ENCODE results near the gene UNC5C. TPM values are rescaled to one million over a fixed set of nuclear protein-coding genes. Genes with fewer than 3 reads are reported as not detected.

Gene UNC5C
- total RNA-seq, 1 donor from 2014 or later: 76.7 TPM

- Mint-ChIP-seq H3K4me3 (no peak overlapping the region), H3K9me3 (no peaks in the 10 kb centered on the region), H3K36me3 (peaks cover 21% of the 10 kb centered on the region), H3K27me3 (ENCODE audit: low read depth) (no peaks in the 10 kb centered on the region), H3K4me1 (peaks cover 21% of the 10 kb centered on the region), H3K27ac (no peak overlapping the region)
- TF ChIP-seq, protein P1, sequence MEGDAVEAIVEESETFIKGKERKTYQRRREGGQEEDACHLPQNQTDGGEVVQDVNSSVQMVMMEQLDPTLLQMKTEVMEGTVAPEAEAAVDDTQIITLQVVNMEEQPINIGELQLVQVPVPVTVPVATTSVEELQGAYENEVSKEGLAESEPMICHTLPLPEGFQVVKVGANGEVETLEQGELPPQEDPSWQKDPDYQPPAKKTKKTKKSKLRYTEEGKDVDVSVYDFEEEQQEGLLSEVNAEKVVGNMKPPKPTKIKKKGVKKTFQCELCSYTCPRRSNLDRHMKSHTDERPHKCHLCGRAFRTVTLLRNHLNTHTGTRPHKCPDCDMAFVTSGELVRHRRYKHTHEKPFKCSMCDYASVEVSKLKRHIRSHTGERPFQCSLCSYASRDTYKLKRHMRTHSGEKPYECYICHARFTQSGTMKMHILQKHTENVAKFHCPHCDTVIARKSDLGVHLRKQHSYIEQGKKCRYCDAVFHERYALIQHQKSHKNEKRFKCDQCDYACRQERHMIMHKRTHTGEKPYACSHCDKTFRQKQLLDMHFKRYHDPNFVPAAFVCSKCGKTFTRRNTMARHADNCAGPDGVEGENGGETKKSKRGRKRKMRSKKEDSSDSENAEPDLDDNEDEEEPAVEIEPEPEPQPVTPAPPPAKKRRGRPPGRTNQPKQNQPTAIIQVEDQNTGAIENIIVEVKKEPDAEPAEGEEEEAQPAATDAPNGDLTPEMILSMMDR (IDR thresholded peaks at IDR 0.05; ENCODE audit: unreplicated experiment): no peak
- no peak for DNase-seq (ENCODE audit: low spot score in 2 of 2, unreplicated experiment in 2 of 2)
These were observed 336.1 kb downstream of the UNC5C start for GRCh38 chr4:95212692-95213091.

DNA sequence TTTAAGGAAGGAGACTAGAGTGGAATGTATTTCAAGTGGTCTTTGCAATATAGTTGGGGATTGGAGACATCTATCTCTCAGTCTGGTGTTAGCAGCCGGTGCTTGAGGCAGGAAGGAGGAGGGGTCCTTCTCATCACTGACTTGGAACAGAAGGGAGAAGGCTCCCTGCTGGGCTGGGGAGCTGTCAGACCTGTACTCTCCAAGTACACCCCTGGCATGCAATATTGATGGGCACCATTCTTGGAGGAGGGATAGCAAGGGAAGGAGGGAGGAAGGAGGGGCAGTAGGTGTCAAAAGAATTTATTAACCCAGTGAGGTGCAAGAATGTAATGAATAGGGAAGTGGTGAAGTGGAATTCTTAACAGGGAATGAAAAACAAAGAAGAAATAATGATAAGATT is 338.8 kb downstream of the UNC5C start:
- no peak overlapping the region for H3K4me3 Mint-ChIP-seq
- no peaks in the 10 kb centered on the region for H3K27me3 Mint-ChIP-seq (ENCODE audit: low read depth)
- TF ChIP-seq, protein P1 (IDR thresholded peaks at IDR 0.05; ENCODE audit: unreplicated experiment): no peak
- no peaks in the 10 kb centered on the region for H3K9me3 Mint-ChIP-seq
- H3K27ac Mint-ChIP-seq: no peak overlapping the region
- H3K36me3 Mint-ChIP-seq: peaks cover 14% of the 10 kb centered on the region
- H3K4me1 Mint-ChIP-seq: peaks cover 26% of the 10 kb centered on the region
- no peak for DNase-seq (ENCODE audit: low spot score in 2 of 2, unreplicated experiment in 2 of 2)

- TF ChIP-seq, protein P1 (IDR thresholded peaks at IDR 0.05; ENCODE audit: unreplicated experiment): no peak
- Mint-ChIP-seq H3K9me3 (no peaks in the 10 kb centered on the region), H3K4me3 (no peak overlapping the region), H3K36me3 (peaks cover 31% of the 10 kb centered on the region), H3K27me3 (ENCODE audit: low read depth) (no peaks in the 10 kb centered on the region), H3K27ac (no peak overlapping the region), H3K4me1 (peaks cover 12% of the 10 kb centered on the region)
- DNase-seq (ENCODE audit: low spot score in 2 of 2, unreplicated experiment in 2 of 2): no peak
These were observed 343.9 kb downstream of the UNC5C start for GRCh38 chr4:95204873-95205272.

GRCh38 chr4:95204267-95204844 is 344.4 kb downstream of the UNC5C start:
- TF ChIP-seq, protein P1 (IDR thresholded peaks at IDR 0.05; ENCODE audit: unreplicated experiment): no peak
- no peak overlapping the region for H3K27ac Mint-ChIP-seq
- peaks cover 28% of the 10 kb centered on the region for H3K36me3 Mint-ChIP-seq
- peaks cover 8% of the 10 kb centered on the region for H3K4me1 Mint-ChIP-seq
- DNase-seq (ENCODE audit: low spot score in 2 of 2, unreplicated experiment in 2 of 2): no peak
- no peaks in the 10 kb centered on the region for H3K27me3 Mint-ChIP-seq (ENCODE audit: low read depth)
- no peak overlapping the region for H3K4me3 Mint-ChIP-seq
- no peaks in the 10 kb centered on the region for H3K9me3 Mint-ChIP-seq

- no peak overlapping the region for H3K27ac Mint-ChIP-seq
- TF ChIP-seq, protein P1 (IDR thresholded peaks at IDR 0.05; ENCODE audit: unreplicated experiment): no peak
- no peaks in the 10 kb centered on the region for H3K27me3 Mint-ChIP-seq (ENCODE audit: low read depth)
- DNase-seq (ENCODE audit: low spot score in 2 of 2, unreplicated experiment in 2 of 2): no peak
- peaks cover 2% of the 10 kb centered on the region for H3K4me1 Mint-ChIP-seq
- no peak overlapping the region for H3K4me3 Mint-ChIP-seq
- peaks cover 50% of the 10 kb centered on the region for H3K36me3 Mint-ChIP-seq
- no peaks in the 10 kb centered on the region for H3K9me3 Mint-ChIP-seq
These were observed 349.8 kb downstream of the UNC5C start for GRCh38 chr4:95198961-95199360.

- Mint-ChIP-seq H3K27ac (no peak overlapping the region), H3K36me3 (peaks cover 56% of the 10 kb centered on the region), H3K9me3 (no peaks in the 10 kb centered on the region), H3K4me1 (peaks cover 13% of the 10 kb centered on the region), H3K4me3 (no peak overlapping the region), H3K27me3 (ENCODE audit: low read depth) (no peaks in the 10 kb centered on the region)
- DNase-seq (ENCODE audit: low spot score in 2 of 2, unreplicated experiment in 2 of 2): no peak
- TF ChIP-seq, protein P1 (IDR thresholded peaks at IDR 0.05; ENCODE audit: unreplicated experiment): no peak
These were observed 351.4 kb downstream of the UNC5C start for GRCh38 chr4:95197353-95197752.
